ENCODE measurements around the gene RIMS3. TPM values are rescaled to one million over a fixed set of nuclear protein-coding genes. Genes with fewer than 3 reads are reported as not detected.

The RIMS3 gene
- total and polyA plus RNA-seq, 7 donors: 1.2 to 13.7 (median 6.1) TPM

DNA sequence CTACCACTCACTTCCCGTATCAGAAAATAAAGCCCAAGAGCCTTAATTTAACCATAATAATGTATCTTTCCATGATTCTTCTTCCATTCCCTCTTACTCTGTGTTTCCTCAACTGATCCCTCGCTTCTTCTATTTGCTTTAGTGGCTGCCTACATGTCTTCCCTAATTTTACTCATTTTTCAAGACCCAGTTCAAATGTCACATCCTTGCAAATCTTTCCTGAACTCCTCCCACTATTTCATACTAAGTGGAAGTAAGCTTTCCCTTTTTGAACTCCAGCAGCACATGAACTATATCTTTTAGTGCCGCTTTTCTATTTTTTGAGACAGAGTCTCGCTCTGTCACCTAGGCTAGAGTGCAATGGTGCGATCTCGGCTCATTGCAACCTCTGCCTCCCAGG lies 22.2 kb upstream of the RIMS3 start:
- WGBS, 2 donors: 97 to 98% methylated on average over 6 of the region's 6 CpGs

DNA sequence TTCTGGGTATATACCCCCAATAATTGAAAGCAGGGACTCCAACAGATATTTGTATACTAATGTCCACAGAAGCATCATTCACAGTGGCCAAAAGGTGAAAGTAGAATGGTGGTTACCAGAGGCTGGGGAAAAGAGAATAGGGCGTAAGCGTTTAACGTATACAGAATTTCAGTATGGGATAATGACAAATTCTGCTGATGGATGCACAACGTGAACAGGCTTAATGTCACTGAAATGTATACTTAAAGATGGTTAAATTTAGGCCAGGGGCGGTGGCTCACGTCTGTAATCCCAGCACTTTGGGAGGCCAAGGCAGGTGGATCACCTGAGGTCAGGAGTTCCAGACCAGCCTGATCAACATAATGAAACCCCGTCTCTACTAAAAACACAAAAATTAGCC lies 21.6 kb upstream of the RIMS3 start:
- Histone ChIP-seq H3K4me3 (no peak overlapping the region), H3K27me3 (no peaks in the 10 kb centered on the region), H3K36me3 (peaks cover 0 to 6% (median 0%) of the 10 kb centered on the region in 4 donors), H3K4me1 (peaks cover 0 to 17% (median 3%) of the 10 kb centered on the region in 4 donors), H3K9me3 (no peaks in the 10 kb centered on the region), H3K27ac (no peak overlapping the region)
- intact Hi-C loops (cut with DNase I): no loop called here
- 95 to 98% methylated on average over 7 of the region's 7 CpGs for WGBS, 2 donors
- no peak for TF ChIP-seq EP300 (IDR thresholded peaks at IDR 0.05)
- TF ChIP-seq, protein P1, sequence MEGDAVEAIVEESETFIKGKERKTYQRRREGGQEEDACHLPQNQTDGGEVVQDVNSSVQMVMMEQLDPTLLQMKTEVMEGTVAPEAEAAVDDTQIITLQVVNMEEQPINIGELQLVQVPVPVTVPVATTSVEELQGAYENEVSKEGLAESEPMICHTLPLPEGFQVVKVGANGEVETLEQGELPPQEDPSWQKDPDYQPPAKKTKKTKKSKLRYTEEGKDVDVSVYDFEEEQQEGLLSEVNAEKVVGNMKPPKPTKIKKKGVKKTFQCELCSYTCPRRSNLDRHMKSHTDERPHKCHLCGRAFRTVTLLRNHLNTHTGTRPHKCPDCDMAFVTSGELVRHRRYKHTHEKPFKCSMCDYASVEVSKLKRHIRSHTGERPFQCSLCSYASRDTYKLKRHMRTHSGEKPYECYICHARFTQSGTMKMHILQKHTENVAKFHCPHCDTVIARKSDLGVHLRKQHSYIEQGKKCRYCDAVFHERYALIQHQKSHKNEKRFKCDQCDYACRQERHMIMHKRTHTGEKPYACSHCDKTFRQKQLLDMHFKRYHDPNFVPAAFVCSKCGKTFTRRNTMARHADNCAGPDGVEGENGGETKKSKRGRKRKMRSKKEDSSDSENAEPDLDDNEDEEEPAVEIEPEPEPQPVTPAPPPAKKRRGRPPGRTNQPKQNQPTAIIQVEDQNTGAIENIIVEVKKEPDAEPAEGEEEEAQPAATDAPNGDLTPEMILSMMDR (IDR thresholded peaks at IDR 0.05): no peak
- no peak for TF ChIP-seq POLR2A (IDR thresholded peaks at IDR 0.05)
- TF ChIP-seq POLR2AphosphoS5 (IDR thresholded peaks at IDR 0.05): no peak
- DNase-seq: no peak

More for the DNA sequence above, 22.2 kb upstream of the RIMS3 start:
- H3K36me3 ChIP-seq: peaks cover 0 to 6% (median 0%) of the 10 kb centered on the region in 4 donors
- no peak overlapping the region for H3K27ac ChIP-seq
- no peak for DNase-seq
- H3K4me3 ChIP-seq: no peak overlapping the region
- no peaks in the 10 kb centered on the region for H3K9me3 ChIP-seq
- H3K27me3 ChIP-seq: no peaks in the 10 kb centered on the region
- peaks cover 0 to 21% (median 8%) of the 10 kb centered on the region in 4 donors for H3K4me1 ChIP-seq
- intact Hi-C loops (cut with DNase I): no loop called here
- no peak for TF ChIP-seq POLR2A (IDR thresholded peaks at IDR 0.05)
- no peak for TF ChIP-seq EP300 (IDR thresholded peaks at IDR 0.05)
- TF ChIP-seq, protein P1 (IDR thresholded peaks at IDR 0.05): no peak
- no peak for TF ChIP-seq POLR2AphosphoS5 (IDR thresholded peaks at IDR 0.05)

DNA sequence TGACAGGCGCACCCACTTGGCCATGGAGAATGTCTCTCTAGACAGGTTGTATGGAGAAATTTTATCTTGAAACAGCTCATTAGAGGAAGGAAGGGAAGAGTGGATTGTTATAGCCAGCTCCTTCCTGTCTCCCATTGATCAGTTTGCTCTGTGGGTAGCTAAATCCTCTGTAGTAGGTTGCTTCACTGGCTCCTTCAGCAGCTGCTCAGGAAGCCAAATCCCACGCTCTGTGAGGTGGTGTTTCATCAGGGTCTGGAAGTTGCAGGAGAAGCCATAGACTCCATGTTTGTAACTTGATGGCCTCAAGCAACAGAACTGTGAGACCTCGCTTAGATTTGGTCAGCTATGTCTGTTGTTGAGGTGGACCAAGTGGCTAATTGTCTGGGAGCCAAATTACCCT lies 19.2 kb upstream of the RIMS3 start:
- Histone ChIP-seq H3K27me3 (no peaks in the 10 kb centered on the region), H3K4me3 (no peak overlapping the region), H3K36me3 (peaks cover 0 to 6% (median 0%) of the 10 kb centered on the region in 4 donors), H3K9me3 (no peaks in the 10 kb centered on the region), H3K27ac (no peak overlapping the region), H3K4me1 (peaks cover 0 to 3% (median 0%) of the 10 kb centered on the region in 4 donors)
- DNase-seq: no peak
- 88 to 94% methylated on average over 3 of the region's 3 CpGs for WGBS, 2 donors
- intact Hi-C loops (cut with DNase I): no loop called here
- TF ChIP-seq, protein P1 (IDR thresholded peaks at IDR 0.05): no peak
- no peak for TF ChIP-seq POLR2A (IDR thresholded peaks at IDR 0.05)
- TF ChIP-seq EP300 (IDR thresholded peaks at IDR 0.05): no peak
- no peak for TF ChIP-seq POLR2AphosphoS5 (IDR thresholded peaks at IDR 0.05)

DNA sequence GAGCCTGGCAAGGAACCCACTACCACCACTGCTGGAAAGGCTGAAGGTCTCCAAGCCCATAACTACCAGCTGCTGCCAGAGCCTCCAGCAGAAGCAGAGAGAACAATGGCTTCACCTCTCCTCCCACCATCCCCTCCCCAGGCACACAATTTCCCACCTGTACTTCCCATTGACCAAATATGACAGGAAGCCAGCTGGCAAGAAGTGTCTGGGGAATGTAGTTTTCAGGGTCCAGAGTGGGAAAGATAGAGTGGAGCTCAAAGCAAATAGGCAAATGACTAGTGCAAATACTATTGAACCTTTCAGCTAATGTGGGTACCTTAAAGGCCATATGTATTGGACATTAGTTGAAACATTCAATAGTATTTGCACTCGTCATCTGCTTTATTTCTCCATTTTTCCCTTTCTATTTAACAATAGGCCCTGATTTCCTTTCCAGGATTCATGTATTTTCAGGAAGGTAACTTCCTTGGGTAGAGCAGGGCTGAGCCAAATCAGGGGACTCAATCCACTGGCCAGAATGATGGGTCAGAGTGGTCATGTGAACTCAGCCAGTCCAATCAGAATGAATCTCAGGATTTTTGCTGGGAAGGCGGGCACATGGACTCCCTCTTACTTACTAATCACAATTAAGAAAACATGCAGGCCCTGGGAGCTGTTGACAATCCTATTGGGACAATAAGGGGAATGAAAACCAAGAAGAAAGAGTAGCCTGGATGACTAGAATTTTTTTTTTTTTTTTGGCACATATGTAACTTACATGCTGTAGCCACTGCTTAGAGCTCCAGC lies 13.9 kb upstream of the RIMS3 start:
- WGBS, 2 donors: 92 to 94% methylated on average over 2 of the region's 2 CpGs
- Histone ChIP-seq H3K4me3 (no peak overlapping the region), H3K9me3 (no peaks in the 10 kb centered on the region), H3K27me3 (no peaks in the 10 kb centered on the region), H3K36me3 (no peaks in the 10 kb centered on the region), H3K27ac (no peak overlapping the region), H3K4me1 (no peaks in the 10 kb centered on the region)
- intact Hi-C loops (cut with DNase I): no loop called here
- DNase-seq: no peak
- TF ChIP-seq EP300 (IDR thresholded peaks at IDR 0.05): no peak
- no peak for TF ChIP-seq POLR2AphosphoS5 (IDR thresholded peaks at IDR 0.05)
- TF ChIP-seq, protein P1 (IDR thresholded peaks at IDR 0.05): no peak
- TF ChIP-seq POLR2A (IDR thresholded peaks at IDR 0.05): no peak

All from sigmoid colon (tissue), 7 donors.